OCI-LY7 (cell line): Measurements from ENCODE around the gene DYNC1I1.

ENCODE experiments used
- EZH2phosphoT487 ChIP-seq: fragments of 200-600 bp; sonication (generic); IDR thresholded peaks from 2 replicates; pipeline ENCODE4 v1.6.1; 2018; ENCODE audit warnings: low read depth, borderline replicate concordance, mild to moderate bottlenecking, mixed run types, antibody characterized with exemption, low read length, moderate library complexity, mixed read lengths
- TF ChIP-seq, protein P1 (sequence below): fragments of 200-600 bp; sonication (generic); conservative IDR thresholded peaks from 2 replicates; pipeline ENCODE4 v1.5.1; 2014; ENCODE audit warnings: mild to moderate bottlenecking, antibody characterized with exemption, low read length, moderate library complexity, mixed read lengths

GRCh38 chr7:95845007-95845406 is 72.7 kb downstream of the DYNC1I1 start:
- TF ChIP-seq, protein P1, sequence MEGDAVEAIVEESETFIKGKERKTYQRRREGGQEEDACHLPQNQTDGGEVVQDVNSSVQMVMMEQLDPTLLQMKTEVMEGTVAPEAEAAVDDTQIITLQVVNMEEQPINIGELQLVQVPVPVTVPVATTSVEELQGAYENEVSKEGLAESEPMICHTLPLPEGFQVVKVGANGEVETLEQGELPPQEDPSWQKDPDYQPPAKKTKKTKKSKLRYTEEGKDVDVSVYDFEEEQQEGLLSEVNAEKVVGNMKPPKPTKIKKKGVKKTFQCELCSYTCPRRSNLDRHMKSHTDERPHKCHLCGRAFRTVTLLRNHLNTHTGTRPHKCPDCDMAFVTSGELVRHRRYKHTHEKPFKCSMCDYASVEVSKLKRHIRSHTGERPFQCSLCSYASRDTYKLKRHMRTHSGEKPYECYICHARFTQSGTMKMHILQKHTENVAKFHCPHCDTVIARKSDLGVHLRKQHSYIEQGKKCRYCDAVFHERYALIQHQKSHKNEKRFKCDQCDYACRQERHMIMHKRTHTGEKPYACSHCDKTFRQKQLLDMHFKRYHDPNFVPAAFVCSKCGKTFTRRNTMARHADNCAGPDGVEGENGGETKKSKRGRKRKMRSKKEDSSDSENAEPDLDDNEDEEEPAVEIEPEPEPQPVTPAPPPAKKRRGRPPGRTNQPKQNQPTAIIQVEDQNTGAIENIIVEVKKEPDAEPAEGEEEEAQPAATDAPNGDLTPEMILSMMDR, result no peak
- no peak for TF ChIP-seq EZH2phosphoT487
